ENCODE results near the gene HLA-DQA2.

DNA sequence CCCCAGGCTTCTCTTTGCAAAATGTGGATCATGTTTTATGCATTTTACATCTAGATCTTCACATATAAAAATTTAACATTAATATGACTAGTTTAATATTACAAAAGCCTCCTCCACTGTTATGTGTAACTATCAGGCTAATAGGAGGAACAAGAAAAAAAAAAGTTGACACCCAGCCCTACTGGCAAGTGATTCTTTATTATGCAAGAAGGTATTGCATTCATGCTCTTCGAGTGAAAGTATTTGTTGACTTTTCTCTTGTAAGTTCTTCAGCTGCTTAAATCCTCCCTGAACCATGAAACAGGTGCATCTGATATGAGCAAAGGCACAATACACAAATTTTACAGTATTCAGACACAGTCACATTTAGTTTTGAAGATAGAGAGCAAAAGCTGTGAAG, 22.9 kb downstream of the HLA-DQA2 start:
- TF ChIP-seq, protein P1, sequence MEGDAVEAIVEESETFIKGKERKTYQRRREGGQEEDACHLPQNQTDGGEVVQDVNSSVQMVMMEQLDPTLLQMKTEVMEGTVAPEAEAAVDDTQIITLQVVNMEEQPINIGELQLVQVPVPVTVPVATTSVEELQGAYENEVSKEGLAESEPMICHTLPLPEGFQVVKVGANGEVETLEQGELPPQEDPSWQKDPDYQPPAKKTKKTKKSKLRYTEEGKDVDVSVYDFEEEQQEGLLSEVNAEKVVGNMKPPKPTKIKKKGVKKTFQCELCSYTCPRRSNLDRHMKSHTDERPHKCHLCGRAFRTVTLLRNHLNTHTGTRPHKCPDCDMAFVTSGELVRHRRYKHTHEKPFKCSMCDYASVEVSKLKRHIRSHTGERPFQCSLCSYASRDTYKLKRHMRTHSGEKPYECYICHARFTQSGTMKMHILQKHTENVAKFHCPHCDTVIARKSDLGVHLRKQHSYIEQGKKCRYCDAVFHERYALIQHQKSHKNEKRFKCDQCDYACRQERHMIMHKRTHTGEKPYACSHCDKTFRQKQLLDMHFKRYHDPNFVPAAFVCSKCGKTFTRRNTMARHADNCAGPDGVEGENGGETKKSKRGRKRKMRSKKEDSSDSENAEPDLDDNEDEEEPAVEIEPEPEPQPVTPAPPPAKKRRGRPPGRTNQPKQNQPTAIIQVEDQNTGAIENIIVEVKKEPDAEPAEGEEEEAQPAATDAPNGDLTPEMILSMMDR (IDR thresholded peaks at IDR 0.05), result no peak
- no peak for TF ChIP-seq POLR2A (IDR thresholded peaks at IDR 0.05; ENCODE audit: low read depth)
